Sigmoid colon (tissue), 7 donors: ENCODE results near the gene C5. TPM values are rescaled to one million over a fixed set of nuclear protein-coding genes. Genes with fewer than 3 reads are reported as not detected.
A peak's percentile ranks its signal among the peaks of the same experiment; 100 is the strongest.

ENCODE experiments used
- DNase-seq: peaks from one replicate; pipeline ENCODE4 v3.0.0-alpha.2; 2019
- H3K27ac ChIP-seq, 4 donors: fragments of 200-600 bp; sonication (generic); one replicate each; pipeline ENCODE4 v1.5.1; 2016 to 2019; ENCODE audit warnings: mild to moderate bottlenecking in 1 of 4
- H3K27me3 ChIP-seq, 3 donors: fragments of 200-600 bp; sonication (generic); one replicate each; pipeline ENCODE4 v1.5.1; 2019; ENCODE audit warnings: mild to moderate bottlenecking in 1 of 3
- H3K36me3 ChIP-seq, 4 donors: fragments of 200-600 bp; sonication (generic); one replicate each; pipeline ENCODE4 v1.5.1; 2016 to 2019
- H3K4me1 ChIP-seq, 4 donors: fragments of 200-600 bp; sonication (generic); one replicate each; pipeline ENCODE4 v1.5.1; 2017 to 2019
- H3K4me3 ChIP-seq, 4 donors: fragments of 200-600 bp; sonication (generic); one replicate each; pipeline ENCODE4 v1.5.1; 2017 to 2019; ENCODE audit warnings: mild to moderate bottlenecking in 2 of 4, moderate library complexity in 1 of 4
- H3K9me3 ChIP-seq, 4 donors: fragments of 200-600 bp in 3 of 4; sonication (generic) in 3 of 4; one replicate each; pipeline versions ENCODE4 v1.5.1 to v1.6.1; 2013 to 2019
- CTCF ChIP-seq, 4 experiments: fragments of 450-650 bp in 3 of 4; fragments of 200-600 bp in 1 of 4; IDR thresholded peaks; one replicate each; pipeline ENCODE4 v1.5.1; 2016 to 2019; ENCODE audit warnings: antibody characterized with exemption in 4 of 4, mild to moderate bottlenecking in 3 of 4, moderate library complexity in 2 of 4
- EP300 ChIP-seq, 4 donors: sonication (generic); formaldehyde crosslinking; IDR thresholded peaks; one replicate each; pipeline ENCODE4 v1.6.1; 2017; ENCODE audit warnings: antibody characterized with exemption in 4 of 4
- POLR2A ChIP-seq, 2 donors: fragments of 450-650 bp; IDR thresholded peaks; one replicate each; pipeline ENCODE4 v1.6.1; 2016; ENCODE audit warnings: antibody characterized with exemption in 2 of 2, mild to moderate bottlenecking in 2 of 2, moderate library complexity in 2 of 2
- POLR2AphosphoS5 ChIP-seq, 4 donors: sonication (generic); formaldehyde crosslinking; IDR thresholded peaks; one replicate each; pipeline ENCODE4 v1.6.1; 2017; ENCODE audit warnings: antibody characterized with exemption in 4 of 4
- WGBS, 2 donors: extraction: QIAGEN DNeasy Blood & Tissue Kit; methylation state at CpG; one replicate each; pipeline ENCODE4 v1.1.7; 2013; 5-methylcytosine and 5-hydroxymethylcytosine counted together
- intact Hi-C: fragments of 100-400 bp; cut with DNase I; formaldehyde crosslinking; loops from one replicate; pipeline ENCODE4 v1.15.1; 2023
- polyA plus RNA-seq, 3 donors: library from polyadenylated mRNA; stranded (reverse); fragments of 200-250 nt; gene quantifications; one replicate each; pipeline ENCODE4 v1.2.3, GENCODE V29; 2013
- total RNA-seq, 4 donors: library from RNA; depleted of rRNA; stranded (reverse); fragments of >200 nt; gene quantifications; one replicate each; pipeline ENCODE4 v1.1.0, GENCODE V29; 2016
- donor health status: healthy with polysubstance abuse.
- donor health status: Bipolar disorder and iron deficiency.
- donor health status: healthy.

Gene C5
- total and polyA plus RNA-seq, 7 donors = under 0.01 to 6.4 (median 4.6) TPM

GRCh38 chr9:120966013-120966369 lies 84.1 kb downstream of the C5 start:
- intact Hi-C loops = no loop called here
- 84 to 93% methylated on average over 3 of the region's 3 CpGs for WGBS, 2 donors
- Histone ChIP-seq H3K4me1 (no peaks in the 10 kb centered on the region), H3K4me3 (no peak overlapping the region), H3K27ac (peak overlapping the region; percentile 46 to 74 (median 64)), H3K27me3 (no peaks in the 10 kb centered on the region), H3K36me3 (peaks cover 0 to 28% (median 0%) of the 10 kb centered on the region in 4 donors), H3K9me3 (no peaks in the 10 kb centered on the region)
- no peak for DNase-seq
- peak in 1 of 4 donors; percentile 35 for TF ChIP-seq POLR2AphosphoS5 (IDR thresholded peaks at IDR 0.05)
- no peak for TF ChIP-seq EP300 (IDR thresholded peaks at IDR 0.05)

- Histone ChIP-seq H3K4me1 (no peaks in the 10 kb centered on the region), H3K27ac (peak overlapping the region; percentile 34 to 74 (median 58)), H3K4me3 (no peak overlapping the region), H3K27me3 (no peaks in the 10 kb centered on the region), H3K9me3 (no peaks in the 10 kb centered on the region), H3K36me3 (peaks cover 0 to 29% (median 0%) of the 10 kb centered on the region in 4 donors)
- 87% methylated on average over 4 of the region's 4 CpGs for WGBS, 2 donors
- intact Hi-C loops = no loop called here
- no peak for DNase-seq
- TF ChIP-seq POLR2AphosphoS5 (IDR thresholded peaks at IDR 0.05) (no peak), POLR2A (IDR thresholded peaks at IDR 0.05) (no peak), CTCF (IDR thresholded peaks at IDR 0.05) (no peak), EP300 (IDR thresholded peaks at IDR 0.05) (no peak)
Measured at GRCh38 chr9:120965344-120966012, 84.6 kb downstream of the C5 start.

GRCh38 chr9:120961936-120962335 lies 88.1 kb downstream of the C5 start:
- intact Hi-C loops = no loop called here
- no peaks in the 10 kb centered on the region for H3K4me1 ChIP-seq
- peaks cover 0 to 29% (median 0%) of the 10 kb centered on the region in 4 donors for H3K36me3 ChIP-seq
- no peak overlapping the region for H3K4me3 ChIP-seq
- 93 to 94% methylated on average over 3 of the region's 3 CpGs for WGBS, 2 donors
- no peaks in the 10 kb centered on the region for H3K9me3 ChIP-seq
- no peak for TF ChIP-seq POLR2AphosphoS5 (IDR thresholded peaks at IDR 0.05)
- no peak for TF ChIP-seq CTCF (IDR thresholded peaks at IDR 0.05)
- TF ChIP-seq POLR2A (IDR thresholded peaks at IDR 0.05) = no peak
- no peak for TF ChIP-seq EP300 (IDR thresholded peaks at IDR 0.05)
- H3K27me3 ChIP-seq = no peaks in the 10 kb centered on the region
- H3K27ac ChIP-seq = no peak overlapping the region
- no peak for DNase-seq

- TF ChIP-seq EP300 (IDR thresholded peaks at IDR 0.05) (no peak), POLR2AphosphoS5 (IDR thresholded peaks at IDR 0.05) (no peak), POLR2A (IDR thresholded peaks at IDR 0.05) (no peak), CTCF (IDR thresholded peaks at IDR 0.05) (no peak)
- intact Hi-C loops = no loop called here
- no peak for DNase-seq
- H3K9me3 ChIP-seq = no peaks in the 10 kb centered on the region
- 75 to 92% methylated on average over 1 of the region's 1 CpG for WGBS, 2 donors
- peaks cover 0 to 29% (median 0%) of the 10 kb centered on the region in 4 donors for H3K36me3 ChIP-seq
- H3K4me3 ChIP-seq = no peak overlapping the region
- no peaks in the 10 kb centered on the region for H3K27me3 ChIP-seq
- no peak overlapping the region for H3K27ac ChIP-seq
- H3K4me1 ChIP-seq = no peaks in the 10 kb centered on the region
Measured at GRCh38 chr9:120960001-120960400, 90.1 kb downstream of the C5 start.

GRCh38 chr9:120956862-120957261 lies 93.2 kb downstream of the C5 start:
- Histone ChIP-seq H3K27me3 (no peaks in the 10 kb centered on the region), H3K9me3 (no peaks in the 10 kb centered on the region), H3K36me3 (peaks cover 0 to 12% (median 2%) of the 10 kb centered on the region in 4 donors), H3K27ac (no peak overlapping the region), H3K4me3 (no peak overlapping the region), H3K4me1 (no peaks in the 10 kb centered on the region)
- intact Hi-C loops = no loop called here
- WGBS, 2 donors = 97 to 98% methylated on average over 3 of the region's 3 CpGs
- TF ChIP-seq POLR2A (IDR thresholded peaks at IDR 0.05) (no peak), CTCF (IDR thresholded peaks at IDR 0.05) (no peak), EP300 (IDR thresholded peaks at IDR 0.05) (no peak), POLR2AphosphoS5 (IDR thresholded peaks at IDR 0.05) (no peak)
- DNase-seq = no peak
